DMS53 treated with DMSO at 0.1 percent for 48 hours (cell line): ENCODE measurements around the gene LMBRD1.
"Not testable (repeated sequence)": the region's sequence is repeated elsewhere in the genome, so short reads cannot be mapped to it uniquely, and the experiment has no call there.

ENCODE experiments used
- DNase-seq: peaks from one replicate; lab custom pipeline; 2025; ENCODE audit not compliant: unreplicated experiment; lab: John Stamatoyannopoulos, UW

Gene LMBRD1

GRCh38 chr6:69756366-69756765 is 40.4 kb downstream of the LMBRD1 start:
- DNase-seq, result no peak

- DNase-seq, result no peak
These were observed 61.8 kb downstream of the LMBRD1 start for GRCh38 chr6:69735027-69735426.

GRCh38 chr6:69732640-69733039 is 64.2 kb downstream of the LMBRD1 start:
- DNase-seq, result peak; percentile 21

- no peak for DNase-seq
These were observed 64.8 kb downstream of the LMBRD1 start for GRCh38 chr6:69732045-69732444.

- DNase-seq, result peak; percentile 14
These were observed 66.8 kb downstream of the LMBRD1 start for GRCh38 chr6:69729870-69730449.

- DNase-seq, result no peak
These were observed 74.1 kb downstream of the LMBRD1 start for GRCh38 chr6:69722683-69723082.

GRCh38 chr6:69719602-69720193 is 77.1 kb downstream of the LMBRD1 start:
- DNase-seq, result peak; percentile 25

GRCh38 chr6:69706724-69707123 is 90.1 kb downstream of the LMBRD1 start:
- DNase-seq, result no peak

GRCh38 chr6:69705954-69706353 is 90.9 kb downstream of the LMBRD1 start:
- DNase-seq, result no peak

- DNase-seq, result no peak
These were observed 91.9 kb downstream of the LMBRD1 start for GRCh38 chr6:69704916-69705315.

- no peak for DNase-seq
These were observed 97.2 kb downstream of the LMBRD1 start for GRCh38 chr6:69699655-69700054.

- no peak for DNase-seq
These were observed 100.5 kb downstream of the LMBRD1 start for GRCh38 chr6:69696273-69696672.

- no peak for DNase-seq
These were observed 103.0 kb downstream of the LMBRD1 start for GRCh38 chr6:69693762-69694161.

GRCh38 chr6:69690986-69691385 is 105.8 kb downstream of the LMBRD1 start:
- no peak for DNase-seq

- DNase-seq, result no peak
These were observed 116.5 kb downstream of the LMBRD1 start for GRCh38 chr6:69680302-69680701.

GRCh38 chr6:69673298-69673697 is 123.5 kb downstream of the LMBRD1 start:
- DNase-seq, result no peak

- DNase-seq, result no peak
These were observed 127.9 kb downstream of the LMBRD1 start for GRCh38 chr6:69668916-69669315.

GRCh38 chr6:69666779-69667178 is 130.0 kb downstream of the LMBRD1 start:
- DNase-seq, result not testable (repeated sequence)

GRCh38 chr6:69665437-69665836 is 131.4 kb downstream of the LMBRD1 start:
- no peak for DNase-seq

- no peak for DNase-seq
These were observed 132.3 kb downstream of the LMBRD1 start for GRCh38 chr6:69664551-69664950.

- no peak for DNase-seq
These were observed 133.6 kb downstream of the LMBRD1 start for GRCh38 chr6:69663215-69663614.

GRCh38 chr6:69650703-69651102 is 146.1 kb downstream of the LMBRD1 start:
- DNase-seq, result no peak

- DNase-seq, result peak; percentile 18
These were observed 149.1 kb downstream of the LMBRD1 start for GRCh38 chr6:69647726-69648125.
